HCT116 (cell line): ENCODE results near the gene FAM98C. TPM values are rescaled to one million over a fixed set of nuclear protein-coding genes. Genes with fewer than 3 reads are reported as not detected.

Experiments used
- ATAC-seq: fragments of 200-7000 bp; cut with Tn5 transposase; 2 replicates; pipeline ENCODE4 v1.9.1; 2020; ENCODE audit warnings: mild to moderate bottlenecking, moderate library complexity
- BruUV-seq: library from RNA; stranded (reverse); fragments of 400-500 nt; replicated peaks from 2 replicates; lab custom pipeline; 2021; lab: Mats Ljungman, UMichigan
- CTCF ChIA-PET: fragments of 300-600 bp; sonication (Branson Sonifier 250); formaldehyde crosslinking; loops from one replicate; lab custom pipeline; 2021; ENCODE audit warnings: antibody characterized with exemption; lab: Charles Lee
- POLR2A ChIA-PET: fragments of 300-600, 350-600 bp; sonication (Branson Sonifier 250); formaldehyde crosslinking; loops from one replicate; lab custom pipeline; 2021; ENCODE audit warnings: antibody characterized with exemption; lab: Charles Lee
- RAD21 ChIA-PET, 2 experiments: fragments of 300-600 bp; sonication (Branson Sonifier 250); formaldehyde crosslinking; loops; one replicate each; lab custom pipeline; 2023; ENCODE audit warnings: low total read pairs in 2 of 2; ENCODE audit not compliant: uncharacterized antibody in 2 of 2, unreplicated experiment in 2 of 2, low non-redundant PET in 1 of 2; lab: Charles Lee
- DNase-seq: peaks from one replicate; pipeline ENCODE4 v3.0.0-alpha.2; 2010; ENCODE audit warnings: low read depth, low spot score
- H2AFZ ChIP-seq: fragments of 200-600 bp; shearing (Covaris generic), sonication (generic); 2 replicates; pipeline ENCODE4 v1.6.1; 2017; ENCODE audit warnings: low read depth, mixed run types, mixed read lengths, antibody characterized with exemption, low read length; ENCODE audit not compliant: poor library complexity, severe bottlenecking
- H3K27ac ChIP-seq: 2 replicates; pipeline ENCODE4 v1.5.1; 2012; ENCODE audit warnings: low read depth, low read length
- H3K27me3 ChIP-seq: fragments of 200-600 bp; sonication (generic); 2 replicates; pipeline ENCODE4 v1.6.1; 2016; ENCODE audit warnings: mixed run types, low read length, mixed read lengths; ENCODE audit not compliant: insufficient read depth
- H3K36me3 ChIP-seq, 2 experiments: fragments of 200-500 bp in 1 of 2; fragments of 200-600 bp in 1 of 2; sonication (Bioruptor generic) in 1 of 2; sonication (generic) in 1 of 2; 2 replicates each; pipeline versions ENCODE4 v1.5.1 to v1.6.1; 2014 to 2016; ENCODE audit warnings: low read length in 2 of 2, inconsistent platforms in 1 of 2, mixed read lengths in 1 of 2, mixed run types in 1 of 2; ENCODE audit not compliant: insufficient read depth in 2 of 2, control insufficient read depth in 1 of 2
- H3K4me1 ChIP-seq, 2 experiments: fragments of 200-600 bp in 1 of 2; sonication (generic) in 1 of 2; 2 replicates each; pipeline versions ENCODE4 v1.5.1 to v1.6.1; 2012 to 2017; ENCODE audit warnings: low read length in 2 of 2, inconsistent platforms in 1 of 2, mild to moderate bottlenecking in 1 of 2, mixed read lengths in 1 of 2, mixed run types in 1 of 2, moderate library complexity in 1 of 2; ENCODE audit not compliant: insufficient read depth in 2 of 2, control insufficient read depth in 1 of 2
- H3K4me2 ChIP-seq: fragments of 200-600 bp; sonication (generic); 2 replicates; pipeline ENCODE4 v1.6.1; 2017; ENCODE audit warnings: mixed run types, low read length, mixed read lengths
- H3K4me3 ChIP-seq, 2 experiments: fragments of 200-600 bp in 1 of 2; sonication (generic) in 1 of 2; replicated peaks in 1 of 2; 2 replicates each; pipeline ENCODE4 v1.5.1; 2011 to 2016; ENCODE audit warnings: low read length in 2 of 2, control low read depth in 1 of 2, low read depth in 1 of 2, mild to moderate bottlenecking in 1 of 2, mixed read lengths in 1 of 2, mixed run types in 1 of 2
- H3K79me2 ChIP-seq: fragments of 200-600 bp; sonication (generic); 2 replicates; pipeline ENCODE4 v1.6.1; 2017; ENCODE audit warnings: mild to moderate bottlenecking, mixed run types, low read length, moderate library complexity, mixed read lengths; ENCODE audit not compliant: insufficient read depth
- H3K9ac ChIP-seq: fragments of 200-600 bp; sonication (generic); 2 replicates; pipeline ENCODE4 v1.6.1; 2016; ENCODE audit warnings: low read length, mixed read lengths
- H3K9me2 ChIP-seq: fragments of 200-600 bp; sonication (generic), shearing (Covaris generic); 2 replicates; pipeline ENCODE4 v1.6.1; 2017; ENCODE audit warnings: mixed run types, mild to moderate bottlenecking, moderate library complexity; ENCODE audit not compliant: insufficient read depth
- H3K9me3 ChIP-seq, 2 experiments: fragments of 200-500 bp in 1 of 2; fragments of 200-600 bp in 1 of 2; sonication (Bioruptor generic) in 1 of 2; sonication (generic) in 1 of 2; 2 replicates each; pipeline ENCODE4 v1.6.1; 2014 to 2017; ENCODE audit warnings: low read length in 2 of 2, mixed read lengths in 2 of 2, inconsistent platforms in 1 of 2, low read depth in 1 of 2, mild to moderate bottlenecking in 1 of 2, mixed run types in 1 of 2, moderate library complexity in 1 of 2; ENCODE audit not compliant: control insufficient read depth in 1 of 2, insufficient read depth in 1 of 2
- H4K20me1 ChIP-seq: fragments of 200-600 bp; sonication (generic), shearing (Covaris generic); 2 replicates; pipeline ENCODE4 v1.6.1; 2017; ENCODE audit warnings: mixed run types, mild to moderate bottlenecking, moderate library complexity; ENCODE audit not compliant: insufficient read depth
- CBX3 ChIP-seq: IDR thresholded peaks from 2 replicates; pipeline ENCODE4 v1.6.1; 2012; ENCODE audit warnings: low read depth
- ELF1 ChIP-seq: IDR thresholded peaks from 2 replicates; pipeline ENCODE4 v1.6.1; 2012; ENCODE audit warnings: low read depth, borderline replicate concordance
- POLR2AphosphoS5 ChIP-seq: IDR thresholded peaks from 2 replicates; pipeline ENCODE4 v1.6.1; 2011; ENCODE audit warnings: mild to moderate bottlenecking, low read depth, low read length, moderate library complexity
- SP1 ChIP-seq: IDR thresholded peaks from 2 replicates; pipeline ENCODE4 v1.6.1; 2012; ENCODE audit warnings: low read depth
- SRF ChIP-seq: IDR thresholded peaks from 2 replicates; pipeline ENCODE4 v1.6.1; 2012; ENCODE audit warnings: low read depth
- TCF7L2 ChIP-seq: IDR thresholded peaks from 2 replicates; pipeline ENCODE4 v1.7.0; 2011; ENCODE audit warnings: borderline replicate concordance, inconsistent platforms; ENCODE audit not compliant: insufficient read depth, insufficient read length; ENCODE audit errors: extremely low read depth
- intact Hi-C: fragments of 100-400 bp; cut with micrococcal nuclease; formaldehyde crosslinking; loops from 2 replicates; pipeline ENCODE4 v1.10.0; 2022
- total RNA-seq: library from RNA; stranded (reverse); gene quantifications from one replicate; pipeline ENCODE4 v1.2.1, GENCODE V29; 2021; ENCODE audit not compliant: unreplicated experiment
- TF ChIP-seq, protein P1 (sequence below): IDR thresholded peaks from 2 replicates; pipeline ENCODE4 v1.6.1; 2011; ENCODE audit warnings: mild to moderate bottlenecking, low read length, moderate library complexity; ENCODE audit not compliant: insufficient replicate concordance; ENCODE audit errors: extremely low read depth
- TF ChIP-seq, protein P2 (sequence below): IDR thresholded peaks from 2 replicates; pipeline ENCODE4 v1.6.1; 2012

The FAM98C gene
- total RNA-seq, 1 experiment from 2014 or later: 33.8 TPM

DNA sequence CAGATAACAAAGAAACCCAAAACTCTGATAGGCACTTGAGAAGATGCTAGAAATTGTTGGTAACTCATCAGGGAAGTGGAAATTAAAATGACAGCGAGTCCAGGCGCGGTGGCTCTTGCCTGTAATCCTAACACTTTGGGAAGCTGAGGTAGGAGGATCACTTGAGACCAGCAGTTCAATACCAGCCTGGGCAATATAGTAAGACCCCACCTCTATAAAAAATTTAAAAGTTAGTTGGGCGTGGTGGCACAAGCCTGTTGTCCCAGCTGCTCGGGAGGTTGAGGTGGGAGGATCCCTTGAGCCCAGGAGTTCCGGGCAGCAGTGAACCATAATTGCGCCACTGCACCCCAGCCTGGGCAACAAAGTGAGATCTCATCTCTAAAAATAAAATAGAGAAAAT, 28.0 kb downstream of the FAM98C start:
- POLR2A ChIA-PET: no interaction called here
- BruUV-seq: no TSS peak
- DNase-seq: no peak
- no peak overlapping the region for H2AFZ ChIP-seq
- intact Hi-C loops: no loop called here
- no peak overlapping the region for H3K9ac ChIP-seq
- no peak overlapping the region for H3K27ac ChIP-seq
- no peaks in the 10 kb centered on the region for H3K9me3 ChIP-seq
- H3K36me3 ChIP-seq: no peaks in the 10 kb centered on the region
- H3K9me2 ChIP-seq: no peaks in the 10 kb centered on the region
- H3K4me1 ChIP-seq: peaks cover 0 to 15% of the 10 kb centered on the region in 2 experiments; a peak in 2 of 4 replicates
- no peak for TF ChIP-seq SP1
- TF ChIP-seq, protein P1, sequence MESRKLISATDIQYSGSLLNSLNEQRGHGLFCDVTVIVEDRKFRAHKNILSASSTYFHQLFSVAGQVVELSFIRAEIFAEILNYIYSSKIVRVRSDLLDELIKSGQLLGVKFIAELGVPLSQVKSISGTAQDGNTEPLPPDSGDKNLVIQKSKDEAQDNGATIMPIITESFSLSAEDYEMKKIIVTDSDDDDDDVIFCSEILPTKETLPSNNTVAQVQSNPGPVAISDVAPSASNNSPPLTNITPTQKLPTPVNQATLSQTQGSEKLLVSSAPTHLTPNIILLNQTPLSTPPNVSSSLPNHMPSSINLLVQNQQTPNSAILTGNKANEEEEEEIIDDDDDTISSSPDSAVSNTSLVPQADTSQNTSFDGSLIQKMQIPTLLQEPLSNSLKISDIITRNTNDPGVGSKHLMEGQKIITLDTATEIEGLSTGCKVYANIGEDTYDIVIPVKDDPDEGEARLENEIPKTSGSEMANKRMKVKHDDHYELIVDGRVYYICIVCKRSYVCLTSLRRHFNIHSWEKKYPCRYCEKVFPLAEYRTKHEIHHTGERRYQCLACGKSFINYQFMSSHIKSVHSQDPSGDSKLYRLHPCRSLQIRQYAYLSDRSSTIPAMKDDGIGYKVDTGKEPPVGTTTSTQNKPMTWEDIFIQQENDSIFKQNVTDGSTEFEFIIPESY: no peak
- TF ChIP-seq POLR2AphosphoS5: no peak
- TF ChIP-seq ELF1: no peak
- no peak for TF ChIP-seq TCF7L2
- TF ChIP-seq SRF: no peak
- TF ChIP-seq CBX3: no peak
- TF ChIP-seq, protein P2, sequence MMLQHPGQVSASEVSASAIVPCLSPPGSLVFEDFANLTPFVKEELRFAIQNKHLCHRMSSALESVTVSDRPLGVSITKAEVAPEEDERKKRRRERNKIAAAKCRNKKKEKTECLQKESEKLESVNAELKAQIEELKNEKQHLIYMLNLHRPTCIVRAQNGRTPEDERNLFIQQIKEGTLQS: no peak
- no peaks in the 10 kb centered on the region for H3K79me2 ChIP-seq
- no peak overlapping the region for H3K4me3 ChIP-seq
- no peaks in the 10 kb centered on the region for H3K27me3 ChIP-seq
- RAD21 ChIA-PET: no interaction called here
- ATAC-seq: no peak
- CTCF ChIA-PET: no interaction called here
- H4K20me1 ChIP-seq: no peaks in the 10 kb centered on the region
- no peak overlapping the region for H3K4me2 ChIP-seq
